Inflammatory macrophage (primary cell): ENCODE data around the gene KRT31.
A peak's percentile ranks its signal among the peaks of the same experiment; 100 is the strongest.
"Not testable (repeated sequence)": the region's sequence is repeated elsewhere in the genome, so short reads cannot be mapped to it uniquely, and the experiment has no call there.

Source experiments
- DNase-seq, 2 donors: peaks; one replicate each; pipeline ENCODE4 v3.0.0-alpha.2; 2020 to 2022
- total RNA-seq, 18 experiments: gene quantifications; one replicate each; lab custom pipeline; 2026; ENCODE audit warnings: mixed read lengths in 6 of 18, inconsistent platforms in 2 of 18; lab: John Stamatoyannopoulos, UW

KRT31 gene
- total RNA-seq = 0 reads per million in 18 experiments

DNA sequence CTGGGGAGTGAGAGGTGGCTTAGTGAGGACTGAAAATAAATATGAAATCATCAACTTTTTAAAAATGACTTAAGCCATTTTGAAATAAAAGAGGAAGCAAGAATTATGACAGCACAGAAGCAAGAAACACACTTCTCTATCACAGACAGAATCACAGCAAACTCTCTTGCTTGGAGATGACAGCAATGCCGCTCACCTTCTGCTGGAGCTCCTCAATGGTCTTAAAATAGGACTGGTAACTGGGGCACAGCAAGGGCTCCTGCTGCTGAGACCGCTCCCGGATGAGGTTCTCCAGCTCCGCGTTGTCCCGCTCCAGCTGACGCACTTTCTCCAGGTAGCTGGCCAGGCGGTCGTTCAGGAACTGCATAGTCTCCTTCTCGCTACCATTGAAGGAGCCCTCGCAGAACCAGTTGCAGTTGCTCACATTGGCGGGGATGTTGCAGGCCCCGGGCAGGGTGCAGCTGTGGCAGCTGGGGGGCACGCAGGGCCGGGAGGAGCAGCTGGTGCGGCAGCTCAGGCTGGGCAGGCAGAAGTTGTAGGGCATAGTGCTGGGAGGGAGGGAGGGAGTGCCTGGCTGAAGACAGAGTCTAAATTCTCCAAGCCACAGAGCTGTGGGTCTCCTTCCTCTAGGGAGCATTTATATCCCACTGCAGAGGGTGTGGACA is at the start of gene KRT31:
Gene KRT31 (minus strand): TSS at position 613 of the 665 bp plus-strand sequence. CDS start 69 bp downstream, at position 544.
- peak; percentile 15 to 48 for DNase-seq

DNA sequence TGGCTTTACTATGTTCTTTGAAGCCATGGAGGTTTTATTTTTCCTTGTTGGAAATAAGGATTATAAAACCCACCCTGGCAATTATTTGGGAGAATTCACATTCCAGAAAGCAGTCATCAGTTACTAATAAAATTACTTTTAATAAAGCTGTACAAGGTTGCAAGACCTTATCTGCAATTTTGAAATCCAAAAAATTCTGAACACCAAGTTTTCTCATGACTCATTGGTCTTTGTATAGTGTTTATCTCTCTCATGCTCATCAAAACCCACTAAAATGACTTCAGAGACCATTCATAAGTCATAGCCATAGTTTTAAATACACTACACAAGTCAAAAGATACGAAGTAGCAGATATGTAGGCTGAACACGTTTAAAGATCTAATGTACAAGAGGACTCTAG is 49.4 kb upstream of the KRT31 start:
- DNase-seq = no peak

DNA sequence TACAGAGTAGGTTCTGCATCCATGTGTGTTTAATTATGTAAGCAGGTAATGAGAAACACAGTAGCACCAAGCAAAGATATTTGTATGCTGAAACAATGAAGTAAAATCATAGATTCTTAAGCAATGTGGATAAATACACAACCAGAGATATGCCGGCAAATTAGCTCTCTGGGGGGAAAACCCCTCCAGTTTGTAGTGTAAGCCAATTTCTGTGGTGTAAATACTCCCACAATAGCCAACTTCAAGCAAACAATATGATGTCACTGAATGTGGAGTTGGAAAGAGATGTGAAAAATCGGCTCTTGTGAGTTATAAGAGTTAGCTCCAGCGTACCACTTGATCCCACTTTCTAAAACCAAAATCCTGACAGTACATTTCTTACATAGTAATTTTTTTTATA is 47.2 kb upstream of the KRT31 start:
- DNase-seq = no peak

DNA sequence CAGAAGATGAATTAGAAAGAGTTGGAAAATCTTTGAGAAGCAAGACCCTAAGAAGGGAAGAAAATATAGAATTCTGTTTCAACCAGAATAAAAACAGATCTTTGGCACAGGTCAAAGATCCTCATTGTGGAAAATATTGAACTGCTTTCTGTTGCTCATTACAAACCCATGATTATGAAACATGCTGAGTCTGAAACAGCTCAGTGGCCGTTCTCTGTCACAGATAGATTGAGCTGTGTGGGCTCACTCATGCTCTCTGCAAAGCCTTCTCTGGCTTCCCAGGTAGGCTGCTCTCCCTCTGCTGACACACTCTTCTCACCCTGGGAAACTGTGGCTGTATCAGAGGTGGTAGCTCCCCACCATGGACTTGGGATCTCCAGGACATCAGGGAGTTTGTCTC is 46.8 kb upstream of the KRT31 start:
- DNase-seq = no peak

DNA sequence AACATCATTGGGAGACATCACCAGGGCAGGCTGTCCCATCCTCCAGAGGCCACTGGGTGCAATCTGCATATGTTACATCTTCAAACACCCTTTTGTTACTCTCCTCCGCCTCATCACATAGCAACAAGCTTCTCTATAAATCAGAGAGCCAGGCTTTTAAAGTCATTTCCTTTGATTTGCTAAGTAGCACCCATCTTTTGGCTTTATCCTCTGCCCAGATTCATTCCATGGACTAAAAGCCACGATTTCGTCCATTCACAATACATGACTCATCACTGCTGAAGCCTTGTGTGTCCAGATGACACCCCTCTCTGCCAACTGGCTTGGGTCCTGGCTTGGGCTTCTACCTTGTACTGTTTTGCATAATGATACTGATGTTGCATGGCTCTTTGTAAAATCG is 45.3 kb upstream of the KRT31 start:
- no peak for DNase-seq

DNA sequence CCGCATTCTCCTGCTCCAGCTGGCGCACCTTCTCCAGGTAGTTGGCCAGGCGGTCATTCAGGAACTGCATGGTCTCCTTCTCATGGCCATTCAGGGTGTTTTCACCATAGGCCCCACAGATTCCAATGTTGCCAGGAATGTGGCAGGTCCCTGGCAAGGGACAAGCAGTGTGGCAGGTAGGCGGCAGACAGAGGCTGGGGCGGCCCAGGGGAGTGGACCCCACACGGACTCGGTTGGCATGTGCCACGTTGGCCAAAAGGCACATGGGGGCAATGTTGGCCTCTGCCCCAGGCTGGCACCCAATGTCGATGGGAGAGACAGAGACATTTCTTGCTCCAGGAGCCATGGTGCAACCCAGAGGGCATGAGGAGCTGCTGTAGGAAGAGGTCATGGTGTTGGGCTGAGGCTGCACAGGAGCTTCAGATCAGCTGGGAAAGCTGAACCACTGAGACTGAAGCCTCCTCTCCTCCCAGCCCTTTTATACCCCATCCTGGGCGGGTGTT is 43.2 kb upstream of the KRT31 start, which contains the start of gene KRT38:
Gene KRT38 (minus strand): TSS at position 453 of the 503 bp plus-strand sequence. CDS start 62 bp downstream, at position 391.
- DNase-seq = no peak

DNA sequence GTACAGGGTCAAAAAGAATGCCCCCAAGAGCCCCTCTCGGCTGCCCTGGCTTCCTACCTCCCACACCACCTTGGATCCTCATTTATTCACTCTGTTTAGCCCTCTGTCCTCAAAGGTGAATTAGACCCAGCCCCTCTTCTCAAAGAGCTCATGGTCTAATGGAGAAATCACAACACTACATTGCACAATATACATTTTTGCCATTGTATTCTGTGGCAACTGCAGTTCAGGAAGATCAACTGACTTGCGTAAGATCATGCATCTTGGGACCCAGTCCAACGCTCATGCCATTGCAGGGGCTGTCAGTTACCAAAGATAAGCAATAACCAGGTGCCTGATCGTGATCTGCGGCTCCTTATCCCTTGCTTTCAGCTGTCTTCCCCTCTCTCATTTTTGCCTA is 42.0 kb upstream of the KRT31 start:
- peak; percentile 13 to 29 for DNase-seq

DNA sequence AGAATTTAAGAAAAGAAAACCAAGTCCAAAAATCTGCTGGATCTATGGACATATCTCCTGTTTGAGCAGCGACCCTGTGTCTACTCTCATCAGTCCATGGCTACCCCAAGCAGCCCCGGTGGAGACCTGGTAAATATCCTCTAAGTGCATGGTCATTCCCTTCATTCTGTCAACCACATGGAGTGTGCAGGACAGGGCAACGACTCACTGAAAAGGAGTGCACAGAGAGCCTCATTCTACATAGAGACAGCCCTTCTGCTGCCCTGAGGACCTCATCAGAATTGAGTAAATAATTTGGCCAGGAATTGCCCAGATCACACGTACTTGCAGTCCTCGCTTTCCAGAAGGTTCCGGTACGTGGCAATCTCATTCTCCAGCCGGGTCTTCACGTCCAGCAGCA is 40.4 kb upstream of the KRT31 start:
- no peak for DNase-seq

DNA sequence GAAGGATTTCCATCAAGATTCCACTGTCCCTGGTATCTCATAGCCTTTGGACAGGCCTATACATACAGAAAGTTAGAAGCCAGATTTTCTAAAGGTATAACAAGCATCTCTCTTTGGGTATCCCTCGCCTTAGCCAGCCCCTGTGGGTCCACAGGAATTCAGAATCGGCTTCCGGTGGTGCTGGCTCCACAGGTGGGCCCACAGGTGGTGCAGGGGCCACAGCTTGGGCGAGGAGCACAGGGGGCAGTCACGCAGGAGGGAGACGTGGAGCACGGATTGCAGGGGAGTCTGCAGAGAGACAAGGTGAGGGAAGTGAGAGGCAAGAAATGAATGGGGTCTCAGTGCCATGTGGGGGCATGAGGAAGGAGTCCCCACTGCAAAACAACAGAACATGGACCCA is 39.8 kb upstream of the KRT31 start:
- DNase-seq = no peak

DNA sequence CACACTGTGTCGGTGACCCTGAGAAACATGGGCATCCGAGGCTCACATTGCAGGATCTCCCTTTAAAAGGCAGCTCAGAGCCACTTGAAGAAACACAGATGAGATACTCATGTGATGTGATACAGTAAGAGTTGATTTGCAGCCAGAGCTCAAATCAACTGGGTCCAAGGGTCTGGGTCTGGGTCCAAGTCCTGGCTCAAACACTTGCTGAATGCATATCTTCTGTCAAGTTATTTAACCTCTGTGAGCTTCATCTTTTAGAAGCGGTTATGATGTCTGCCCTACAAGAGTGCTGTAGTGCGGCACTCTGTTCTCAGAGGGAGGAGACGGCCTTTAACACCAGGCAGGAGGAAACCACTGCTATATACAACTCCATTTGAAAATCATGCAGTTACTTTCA is 37.0 kb upstream of the KRT31 start:
- DNase-seq = no peak

DNA sequence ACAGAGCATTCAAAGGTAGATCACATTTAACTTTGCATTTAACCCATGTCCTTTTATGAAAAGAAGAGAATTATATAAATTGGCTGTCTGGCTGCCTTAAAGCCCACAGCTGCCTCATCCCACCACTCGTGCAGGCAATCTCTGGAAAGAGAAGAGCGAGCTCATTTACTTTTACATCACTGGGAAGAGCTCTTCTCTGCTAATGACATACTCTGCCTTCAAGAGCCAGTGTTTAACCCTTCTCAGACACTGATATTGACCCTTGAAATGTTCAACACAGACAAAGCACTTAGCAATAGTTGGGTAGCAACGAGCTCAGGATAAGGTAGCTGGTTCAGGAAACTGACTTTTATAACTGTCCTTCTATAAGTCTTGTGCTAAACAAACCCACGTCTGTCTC is 36.6 kb upstream of the KRT31 start:
- no peak for DNase-seq

DNA sequence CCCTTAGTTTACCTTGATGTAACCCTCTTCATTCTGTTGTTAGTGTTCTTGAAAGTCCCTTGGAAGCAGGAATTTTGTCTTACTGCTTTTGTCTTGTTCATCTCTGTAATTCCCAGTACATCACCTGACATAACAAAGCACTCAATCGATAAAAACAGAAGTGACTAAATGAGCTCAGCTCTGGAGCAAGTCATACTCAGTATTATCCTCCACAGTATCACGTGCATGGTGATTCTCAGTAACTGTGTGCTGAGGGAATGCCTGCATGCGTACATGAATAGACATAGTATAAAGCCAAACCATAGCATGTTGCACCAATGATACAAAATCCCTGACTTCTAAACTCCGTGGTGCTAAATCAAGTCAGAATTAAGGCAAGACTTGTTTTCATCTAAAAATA is 36.2 kb upstream of the KRT31 start:
- DNase-seq = no peak

DNA sequence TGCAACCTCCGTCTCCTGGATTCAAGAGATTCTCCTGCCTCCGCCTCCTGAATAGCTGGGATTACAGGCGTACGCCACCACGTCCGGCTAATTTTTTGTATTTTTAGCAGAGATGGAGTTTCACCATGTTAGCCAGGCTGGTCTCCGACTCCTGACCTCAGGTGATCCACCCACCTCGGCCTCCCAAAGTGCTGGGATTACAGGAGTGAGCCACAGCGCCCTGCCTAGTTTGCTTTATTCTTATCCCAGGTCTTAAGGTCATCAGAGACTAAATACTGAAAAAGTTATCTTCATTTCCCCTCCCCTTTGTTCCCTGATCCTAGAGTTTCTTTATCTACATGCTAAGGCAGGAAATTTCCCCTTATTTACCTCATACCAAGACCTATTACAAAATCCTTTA is 33.0 kb upstream of the KRT31 start:
- DNase-seq = not testable (repeated sequence)

DNA sequence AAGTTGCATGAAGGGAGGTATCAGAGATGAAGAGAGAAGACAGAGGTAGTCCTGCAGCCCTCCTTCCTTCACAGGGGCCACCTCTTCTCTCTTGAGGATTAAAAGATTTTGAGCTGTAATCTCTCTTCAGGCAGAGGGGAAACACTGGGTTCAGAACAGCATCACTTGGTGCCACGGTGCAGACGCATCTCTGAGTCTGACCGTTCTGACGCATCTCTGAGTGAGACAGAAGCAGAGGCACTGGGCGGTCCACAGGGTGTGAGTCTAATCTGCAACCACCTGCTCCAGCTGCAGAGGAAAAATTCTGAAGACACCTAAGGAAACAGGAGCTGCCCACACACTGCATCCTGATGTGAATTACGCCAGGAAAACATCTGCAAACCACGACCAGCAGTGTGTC is 32.3 kb upstream of the KRT31 start:
- no peak for DNase-seq

DNA sequence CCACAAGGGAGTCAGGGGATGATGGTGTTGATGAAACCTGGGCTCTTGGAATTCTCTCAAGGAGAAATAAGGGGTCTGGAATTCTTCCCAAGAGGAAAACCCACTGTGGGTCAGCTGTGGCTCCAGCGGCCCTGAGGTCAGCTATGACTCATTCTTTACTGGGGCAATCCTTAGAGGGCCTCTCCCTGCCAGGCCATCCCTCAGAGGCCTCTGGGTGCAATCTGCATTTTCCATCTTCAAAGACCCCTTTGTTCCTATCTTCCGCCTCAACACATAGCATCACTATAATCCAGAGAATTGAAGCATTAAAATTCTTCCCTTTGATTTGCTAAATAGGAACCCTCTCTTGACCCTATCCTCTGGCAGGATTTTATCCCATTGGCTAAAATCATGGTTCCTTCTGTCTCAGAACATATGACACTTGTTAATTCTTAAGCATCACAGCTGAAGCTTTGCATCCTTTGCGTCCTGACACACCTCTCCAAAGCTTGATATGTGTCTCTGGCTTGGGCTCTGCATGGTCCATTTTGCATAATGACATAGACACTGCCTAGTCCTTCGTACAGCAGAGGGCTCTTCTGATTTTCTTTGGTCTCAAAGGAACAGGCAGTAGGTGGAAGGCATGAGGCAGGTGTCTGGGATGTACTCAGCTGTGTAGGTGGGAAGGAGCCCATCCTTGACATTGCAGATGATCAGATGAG is 31.3 kb upstream of the KRT31 start:
- no peak for DNase-seq

DNA sequence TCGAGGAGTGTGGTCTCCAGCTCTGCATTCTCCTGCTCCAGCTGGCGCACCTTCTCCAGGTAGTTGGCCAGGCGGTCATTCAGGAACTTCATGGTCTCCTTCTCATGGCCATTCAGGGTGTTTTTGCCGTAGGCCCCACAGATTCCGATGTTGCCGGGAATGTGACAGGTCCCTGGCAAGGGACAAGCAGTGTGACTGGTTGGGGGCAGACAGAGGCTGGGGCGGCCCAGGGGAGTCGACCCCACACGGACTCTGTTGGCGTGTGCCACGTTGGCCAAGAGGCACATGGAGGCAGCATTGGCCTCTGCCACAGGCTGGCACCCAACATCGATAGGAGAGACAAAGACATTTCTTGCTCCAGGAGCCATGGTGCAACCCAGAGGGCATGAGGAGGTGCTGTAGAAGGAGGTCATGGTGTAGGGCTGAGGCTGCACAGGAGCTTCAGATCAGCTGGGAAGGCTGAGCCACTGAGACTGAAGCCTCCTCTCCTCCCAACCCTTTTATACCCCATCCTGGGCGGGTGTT is 26.8 kb upstream of the KRT31 start, which contains the start of gene KRT37:
Gene KRT37 (minus strand): TSS at position 475 of the 525 bp plus-strand sequence. CDS start 62 bp downstream, at position 413.
- DNase-seq = no peak

DNA sequence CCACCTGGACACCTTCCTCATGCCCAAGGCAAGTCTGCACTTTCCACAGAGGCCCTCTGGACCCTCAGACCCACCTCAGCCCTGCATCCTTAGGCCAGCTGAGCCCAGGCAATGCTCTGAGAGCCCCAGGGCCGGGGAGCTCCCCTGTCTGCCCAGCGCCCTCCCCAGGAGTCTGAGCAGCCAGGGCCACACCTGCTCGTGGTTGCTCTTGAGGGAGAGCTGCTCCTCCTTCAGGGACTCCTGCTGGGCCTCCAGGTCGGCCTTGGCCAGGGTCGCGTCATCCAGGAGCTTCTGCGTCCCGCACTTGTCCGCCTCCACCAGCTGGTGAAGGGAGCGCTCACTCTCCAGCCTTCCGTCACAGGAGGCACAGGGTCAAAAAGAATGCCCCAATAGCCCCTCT is 25.2 kb upstream of the KRT31 start:
- not testable (repeated sequence) for DNase-seq

DNA sequence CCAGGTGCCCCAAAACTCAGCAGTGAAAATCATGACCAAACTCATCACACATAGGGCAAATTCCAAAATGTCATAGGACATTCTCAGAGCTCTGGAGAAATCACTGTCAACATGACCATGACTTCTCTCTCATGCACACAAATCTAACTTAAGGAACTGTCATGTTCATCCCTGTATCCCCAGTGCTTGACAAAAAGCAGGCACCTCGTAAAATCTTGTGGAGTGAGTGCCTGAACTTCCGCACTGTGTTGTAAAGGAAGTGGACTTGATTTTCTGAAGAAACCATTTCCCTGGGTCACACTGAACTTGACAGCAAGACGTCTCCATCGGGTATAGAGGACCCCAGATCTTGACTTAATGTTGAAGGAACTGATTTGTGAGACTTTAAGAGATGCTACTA is 24.2 kb upstream of the KRT31 start:
- DNase-seq = no peak

DNA sequence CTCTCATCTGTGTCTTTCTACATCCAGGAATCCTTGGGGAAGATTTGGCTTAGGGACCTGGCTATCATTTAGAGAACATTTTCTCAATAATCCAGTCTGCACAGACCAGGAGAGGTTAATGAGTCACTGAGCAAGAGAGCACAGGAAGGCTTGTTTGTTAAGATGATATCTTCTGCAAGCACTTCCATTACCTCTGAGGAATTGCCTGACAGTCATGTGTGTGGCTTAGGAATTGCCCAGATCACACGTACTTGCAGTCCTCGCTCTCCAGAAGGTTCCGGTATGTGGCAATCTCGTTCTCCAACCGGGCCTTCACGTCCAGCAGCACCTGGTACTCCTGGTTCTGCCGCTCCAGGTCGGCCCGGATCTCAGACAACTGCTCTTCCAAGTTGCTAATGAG is 23.7 kb upstream of the KRT31 start:
- no peak for DNase-seq

DNA sequence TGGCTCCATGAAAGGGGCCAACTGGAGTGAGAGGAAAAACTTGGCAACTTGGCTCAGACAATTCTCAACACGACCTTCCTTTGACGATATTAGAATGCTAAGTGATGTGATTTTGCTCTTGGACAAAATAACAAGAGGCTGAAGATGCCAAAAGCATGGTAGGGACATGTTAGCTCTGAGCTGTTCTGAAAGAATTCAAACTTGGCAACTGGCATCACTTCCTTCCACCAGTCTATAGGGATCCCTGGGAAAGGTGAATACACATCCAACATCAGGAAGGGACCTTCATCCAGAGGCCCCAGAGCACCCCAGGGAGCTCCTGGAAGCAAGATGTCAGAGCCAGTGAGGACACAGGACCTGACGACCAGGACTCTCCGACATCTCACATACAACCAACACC is 22.7 kb upstream of the KRT31 start:
- no peak for DNase-seq

DNA sequence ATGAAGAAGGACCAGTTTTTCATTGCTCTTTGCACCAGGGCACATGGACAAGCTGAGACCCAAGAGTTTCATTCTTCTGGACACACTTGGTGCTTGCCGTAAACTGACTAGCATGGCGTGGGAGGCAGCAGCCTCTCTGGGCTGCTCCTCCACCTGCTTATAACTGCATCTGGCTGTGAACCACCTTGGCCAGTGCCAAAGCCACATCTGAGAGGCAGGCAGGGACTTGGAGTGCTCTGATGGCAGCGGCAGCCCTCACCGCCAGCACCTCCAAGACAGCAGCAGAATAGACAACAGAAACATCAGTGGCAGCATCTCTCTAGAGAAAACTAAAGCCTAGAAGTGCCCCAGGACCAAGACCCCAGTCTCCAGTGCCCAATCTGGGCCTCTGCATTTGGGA is 22.3 kb upstream of the KRT31 start:
- DNase-seq = no peak

DNA sequence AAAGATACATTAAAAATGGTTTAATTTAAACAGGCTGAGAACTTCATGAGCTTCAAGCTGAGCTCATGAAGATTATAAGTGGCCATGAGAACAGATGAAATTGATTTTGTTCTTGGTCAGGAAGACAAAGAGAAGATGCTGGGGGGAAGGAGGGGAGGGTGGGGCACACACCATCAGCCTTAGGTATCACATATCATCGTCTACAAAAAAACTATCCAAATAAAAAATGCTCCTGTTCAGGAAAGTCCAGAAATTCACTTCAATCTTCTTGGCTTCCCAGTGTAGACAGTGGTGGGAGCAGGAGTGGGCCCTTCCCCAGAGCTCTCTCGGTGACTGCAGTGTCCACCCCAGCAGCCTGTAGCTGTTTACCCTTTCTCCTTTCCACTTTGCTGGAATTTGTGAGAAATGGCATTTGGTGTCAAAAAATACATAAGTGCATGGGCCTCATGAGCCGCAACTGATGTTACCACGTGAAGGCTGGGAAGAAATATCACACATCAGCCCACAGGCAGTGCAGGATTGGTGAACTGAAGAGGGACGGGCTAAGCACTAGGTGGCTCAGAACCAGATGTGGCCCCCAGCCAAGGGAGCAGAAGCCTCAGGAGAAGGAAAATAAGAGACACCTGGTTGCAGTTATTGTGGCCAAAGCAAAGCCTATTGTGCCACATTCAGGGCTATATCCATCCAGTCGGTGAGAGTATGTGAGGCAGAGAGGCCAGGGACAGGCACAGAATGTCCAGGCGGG is 20.9 kb upstream of the KRT31 start:
- DNase-seq = no peak

DNA sequence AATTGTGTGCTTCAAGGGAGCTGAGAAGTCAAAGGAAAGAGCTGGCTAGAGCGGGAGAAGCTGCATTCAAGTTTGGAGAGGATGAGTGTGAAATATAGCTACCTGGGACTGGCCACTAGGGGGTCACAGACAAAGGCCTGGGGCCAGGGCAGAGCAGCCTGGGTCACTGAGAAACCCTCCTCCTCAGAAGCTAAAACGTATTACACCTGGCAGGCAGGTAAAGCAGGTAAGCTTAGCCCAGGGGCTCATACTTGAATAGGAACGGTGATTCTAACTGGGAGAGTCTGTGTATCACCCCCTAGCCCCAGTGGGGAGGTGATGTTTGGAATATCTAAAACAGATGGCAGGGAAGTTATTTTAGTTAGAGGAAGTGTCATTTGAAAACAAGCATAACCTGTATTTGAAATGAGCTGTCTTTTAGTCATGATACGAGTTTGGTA is 20.2 kb upstream of the KRT31 start:
- no peak for DNase-seq
